Upper lobe of left lung (tissue), 4 donors: ENCODE measurements around the gene KMO.

Source experiments
- EP300 ChIP-seq, 4 donors: sonication (generic); formaldehyde crosslinking; IDR thresholded peaks; one replicate each; pipeline ENCODE4 v1.5.1; 2017; ENCODE audit warnings: antibody characterized with exemption in 4 of 4, control low read depth in 2 of 4
- POLR2A ChIP-seq, 4 donors: fragments of 450-650 bp; IDR thresholded peaks; one replicate each; pipeline ENCODE4 v1.5.1; 2016 to 2017; ENCODE audit warnings: antibody characterized with exemption in 4 of 4, mild to moderate bottlenecking in 2 of 4
- POLR2AphosphoS5 ChIP-seq, 2 donors: sonication (generic); formaldehyde crosslinking; IDR thresholded peaks; one replicate each; pipeline ENCODE4 v1.5.1; 2017; ENCODE audit warnings: antibody characterized with exemption in 2 of 2
- TF ChIP-seq, protein P1 (sequence below), 6 experiments: fragments of 450-650 bp in 4 of 6; fragments of 200-600 bp in 2 of 6; sonication (generic) in 2 of 6; IDR thresholded peaks; one replicate each; pipeline ENCODE4 v1.5.1; 2016 to 2019; ENCODE audit warnings: antibody characterized with exemption in 6 of 6

- TF ChIP-seq, protein P1, sequence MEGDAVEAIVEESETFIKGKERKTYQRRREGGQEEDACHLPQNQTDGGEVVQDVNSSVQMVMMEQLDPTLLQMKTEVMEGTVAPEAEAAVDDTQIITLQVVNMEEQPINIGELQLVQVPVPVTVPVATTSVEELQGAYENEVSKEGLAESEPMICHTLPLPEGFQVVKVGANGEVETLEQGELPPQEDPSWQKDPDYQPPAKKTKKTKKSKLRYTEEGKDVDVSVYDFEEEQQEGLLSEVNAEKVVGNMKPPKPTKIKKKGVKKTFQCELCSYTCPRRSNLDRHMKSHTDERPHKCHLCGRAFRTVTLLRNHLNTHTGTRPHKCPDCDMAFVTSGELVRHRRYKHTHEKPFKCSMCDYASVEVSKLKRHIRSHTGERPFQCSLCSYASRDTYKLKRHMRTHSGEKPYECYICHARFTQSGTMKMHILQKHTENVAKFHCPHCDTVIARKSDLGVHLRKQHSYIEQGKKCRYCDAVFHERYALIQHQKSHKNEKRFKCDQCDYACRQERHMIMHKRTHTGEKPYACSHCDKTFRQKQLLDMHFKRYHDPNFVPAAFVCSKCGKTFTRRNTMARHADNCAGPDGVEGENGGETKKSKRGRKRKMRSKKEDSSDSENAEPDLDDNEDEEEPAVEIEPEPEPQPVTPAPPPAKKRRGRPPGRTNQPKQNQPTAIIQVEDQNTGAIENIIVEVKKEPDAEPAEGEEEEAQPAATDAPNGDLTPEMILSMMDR (IDR thresholded peaks at IDR 0.05) = no peak
- TF ChIP-seq POLR2A (IDR thresholded peaks at IDR 0.05) = no peak
- no peak for TF ChIP-seq EP300 (IDR thresholded peaks at IDR 0.05)
- no peak for TF ChIP-seq POLR2AphosphoS5 (IDR thresholded peaks at IDR 0.05)
Measured at GRCh38 chr1:241638909-241639622, 106.9 kb downstream of the KMO start.
